NCI-H1417 (cell line): ENCODE results near the gene ATP2C2.
"Not testable (repeated sequence)": the region's sequence is repeated elsewhere in the genome, so short reads cannot be mapped to it uniquely, and the experiment has no call there.

ENCODE experiments used
- DNase-seq, 3 experiments: peaks; one replicate each; lab custom pipeline; 2025; lab: John Stamatoyannopoulos, UW

Gene ATP2C2

GRCh38 chr16:84396082-84396481, 27.7 kb downstream of the ATP2C2 start:
- peak in 2 of 3 experiments; percentile 2 to 60 for DNase-seq

- no peak for DNase-seq
Observed at GRCh38 chr16:84396537-84397008, 28.2 kb downstream of the ATP2C2 start.

- no peak for DNase-seq
Observed at GRCh38 chr16:84397090-84397489, 28.8 kb downstream of the ATP2C2 start.

- DNase-seq, result no peak
Observed at GRCh38 chr16:84398701-84399100, 30.4 kb downstream of the ATP2C2 start.

- not testable (repeated sequence) for DNase-seq
Observed at GRCh38 chr16:84399912-84400311, 31.6 kb downstream of the ATP2C2 start.

- DNase-seq, result not testable (repeated sequence)
Observed at GRCh38 chr16:84403435-84403834, 35.1 kb downstream of the ATP2C2 start.

GRCh38 chr16:84404324-84404723, 36.0 kb downstream of the ATP2C2 start:
- no peak for DNase-seq

- DNase-seq, result no peak
Observed at GRCh38 chr16:84404936-84405639, 36.8 kb downstream of the ATP2C2 start.

GRCh38 chr16:84406006-84406963, 37.9 kb downstream of the ATP2C2 start:
- DNase-seq, result no peak

- DNase-seq, result no peak
Observed at GRCh38 chr16:84407588-84408313, 39.4 kb downstream of the ATP2C2 start.

GRCh38 chr16:84408314-84408690, 40.0 kb downstream of the ATP2C2 start:
- no peak for DNase-seq

- DNase-seq, result no peak
Observed at GRCh38 chr16:84408856-84409255, 40.5 kb downstream of the ATP2C2 start.

GRCh38 chr16:84410361-84411138, 42.2 kb downstream of the ATP2C2 start:
- DNase-seq, result no peak

- DNase-seq, result no peak
Observed at GRCh38 chr16:84411768-84412167, 43.4 kb downstream of the ATP2C2 start.

GRCh38 chr16:84412262-84412661, 43.9 kb downstream of the ATP2C2 start:
- DNase-seq, result no peak

GRCh38 chr16:84413244-84414004, 45.1 kb downstream of the ATP2C2 start:
- no peak for DNase-seq

GRCh38 chr16:84414789-84415326, 46.5 kb downstream of the ATP2C2 start:
- no peak for DNase-seq

- DNase-seq, result no peak
Observed at GRCh38 chr16:84416407-84417321, 48.3 kb downstream of the ATP2C2 start.
